ENCODE measurements around the gene HHLA2.

The HHLA2 gene

GRCh38 chr3:108420926-108421325 lies 124.6 kb downstream of the HHLA2 start:
- DNase-seq (ENCODE audit: low read depth in 2 of 2), result no peak

All from stimulated activated CD8-positive, alpha-beta memory T cell treated with anti-CD3 and anti-CD28 coated beads, Interleukin-15, amount 100 ng/mL, for 4 hours (primary cell).